SK-N-SH treated with all-trans-retinoic acid at 6 μM for 48 hours (cell line): Measurements from ENCODE around the gene RBFOX2.

ENCODE experiments used
- ATAC-seq: fragments of 200-7000 bp; cut with Tn5 transposase; 3 replicates; pipeline ENCODE4 v1.9.1; 2020; ENCODE audit warnings: mild to moderate bottlenecking, moderate library complexity
- ESRRG ChIP-seq: fragments of 250-450 bp; sonication (Bioruptor Pico); IDR thresholded peaks from 2 replicates; pipeline ENCODE4 v1.6.1; 2021; ENCODE audit warnings: mild to moderate bottlenecking
- GLIS3 ChIP-seq: fragments of 250-450 bp; sonication (Bioruptor Pico); IDR thresholded peaks from 2 replicates; pipeline ENCODE4 v1.5.0; 2020; ENCODE audit warnings: mild to moderate bottlenecking, moderate library complexity
- ISL1 ChIP-seq: fragments of 250-450 bp; sonication (Bioruptor Pico); IDR thresholded peaks from 2 replicates; pipeline ENCODE4 v2.1.2; 2022; ENCODE audit warnings: mild to moderate bottlenecking, moderate library complexity
- OSR1 ChIP-seq: fragments of 250-450 bp; sonication (Bioruptor Pico); IDR thresholded peaks from 2 replicates; pipeline ENCODE4 v1.8.0; 2022; ENCODE audit warnings: moderate library complexity, mild to moderate bottlenecking, inconsistent platforms
- RARB ChIP-seq: fragments of 250-450 bp; sonication (Bioruptor Pico); IDR thresholded peaks from 2 replicates; pipeline ENCODE4 v1.8.0; 2021; ENCODE audit warnings: mild to moderate bottlenecking, moderate library complexity
- TOX ChIP-seq: fragments of 250-450 bp; sonication (Bioruptor Pico); IDR thresholded peaks from 2 replicates; pipeline ENCODE4 v1.8.0; 2021; ENCODE audit warnings: mild to moderate bottlenecking, moderate library complexity, borderline replicate concordance
- ZFP3 ChIP-seq: fragments of 250-450 bp; sonication (Bioruptor Pico); IDR thresholded peaks from 2 replicates; pipeline ENCODE4 v1.5.0; 2020; ENCODE audit warnings: mild to moderate bottlenecking, moderate library complexity
- ZNF565 ChIP-seq: fragments of 450-650 bp; formaldehyde crosslinking; conservative IDR thresholded peaks from 2 replicates; pipeline ENCODE4 v1.5.0; 2020; ENCODE audit warnings: low read depth, mild to moderate bottlenecking, moderate library complexity
- ZNF70 ChIP-seq: fragments of 450-650 bp; formaldehyde crosslinking; IDR thresholded peaks from 2 replicates; pipeline ENCODE4 v1.5.0; 2020; ENCODE audit warnings: mild to moderate bottlenecking, moderate library complexity
- ZNF8 ChIP-seq: fragments of 450-650 bp; formaldehyde crosslinking; IDR thresholded peaks from 2 replicates; pipeline ENCODE4 v1.5.0; 2020; ENCODE audit warnings: mild to moderate bottlenecking, moderate library complexity
- TF ChIP-seq, protein P1 (sequence below): fragments of 250-450 bp; sonication (Bioruptor Pico); IDR thresholded peaks from 2 replicates; pipeline ENCODE4 v1.8.0; 2020; ENCODE audit warnings: mild to moderate bottlenecking, moderate library complexity, borderline replicate concordance
- TF ChIP-seq, protein P2 (sequence below): fragments of 250-450 bp; sonication (Bioruptor Pico); IDR thresholded peaks from 2 replicates; pipeline ENCODE4 v1.5.0; 2020; ENCODE audit warnings: mild to moderate bottlenecking, moderate library complexity
- TF ChIP-seq, protein P3 (sequence below): fragments of 250-450 bp; sonication (Bioruptor Pico); IDR thresholded peaks from 2 replicates; pipeline ENCODE4 v1.5.1; 2020; ENCODE audit warnings: low read depth, mild to moderate bottlenecking, moderate library complexity
- TF ChIP-seq, protein P4 (sequence below): fragments of 250-450 bp; sonication (Bioruptor Pico); IDR thresholded peaks from 2 replicates; pipeline ENCODE4 v1.8.0; 2021; ENCODE audit warnings: low read depth, mild to moderate bottlenecking, moderate library complexity, borderline replicate concordance
- TF ChIP-seq, protein P5 (sequence below): fragments of 250-450 bp; sonication (Bioruptor Pico); IDR thresholded peaks from 2 replicates; pipeline ENCODE4 v1.5.1; 2021; ENCODE audit warnings: mild to moderate bottlenecking, moderate library complexity

The RBFOX2 gene

DNA sequence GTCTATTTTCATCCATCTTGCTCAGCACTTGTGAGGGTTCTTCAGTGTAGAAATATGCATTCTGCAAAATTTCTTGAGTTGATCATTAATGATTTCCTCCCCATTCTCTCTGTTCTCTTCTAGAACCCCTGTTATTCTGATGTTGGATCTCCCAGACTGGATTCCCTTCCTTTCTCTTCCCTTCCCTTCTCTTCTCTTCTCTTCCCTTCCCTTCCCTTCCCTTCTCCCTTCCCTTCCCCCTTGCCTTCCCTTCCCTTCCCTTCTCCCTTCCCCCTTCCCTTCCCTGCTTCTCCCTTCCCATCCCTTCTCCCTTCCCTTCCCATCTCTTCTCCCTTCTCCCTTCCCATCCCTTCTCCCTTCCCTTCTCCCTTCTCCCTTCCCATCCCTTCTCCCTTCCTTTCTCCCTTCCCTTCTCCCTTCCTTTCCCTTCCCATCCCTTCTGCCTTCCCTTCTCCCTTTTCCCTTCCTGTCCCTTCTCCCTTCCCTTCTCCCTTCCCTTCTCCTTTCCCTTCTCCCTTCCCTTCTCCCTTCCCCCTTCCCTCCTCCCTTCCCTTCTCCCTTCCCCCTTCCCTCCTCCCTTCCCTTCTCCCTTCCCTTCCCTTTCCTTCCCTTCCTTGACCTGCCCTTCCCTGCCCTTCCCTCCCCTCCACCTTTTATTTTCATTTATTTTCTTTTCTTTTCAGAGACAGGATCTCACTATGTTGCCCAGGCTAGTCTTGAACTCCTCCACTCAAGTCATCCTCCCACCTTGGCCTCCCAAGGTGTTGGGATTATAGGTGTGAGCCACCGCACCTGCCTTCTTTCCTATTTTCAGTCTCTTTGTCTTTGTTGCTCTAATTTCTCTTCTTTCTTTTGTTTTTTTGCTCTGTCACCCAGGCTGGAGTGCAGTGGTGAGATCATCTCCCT, 24.9 kb upstream of the RBFOX2 start:
- TF ChIP-seq ZNF8 (CRISPR knock-in tag) = no peak
- TF ChIP-seq RARB (CRISPR knock-in tag) = no peak
- TF ChIP-seq, protein P1, sequence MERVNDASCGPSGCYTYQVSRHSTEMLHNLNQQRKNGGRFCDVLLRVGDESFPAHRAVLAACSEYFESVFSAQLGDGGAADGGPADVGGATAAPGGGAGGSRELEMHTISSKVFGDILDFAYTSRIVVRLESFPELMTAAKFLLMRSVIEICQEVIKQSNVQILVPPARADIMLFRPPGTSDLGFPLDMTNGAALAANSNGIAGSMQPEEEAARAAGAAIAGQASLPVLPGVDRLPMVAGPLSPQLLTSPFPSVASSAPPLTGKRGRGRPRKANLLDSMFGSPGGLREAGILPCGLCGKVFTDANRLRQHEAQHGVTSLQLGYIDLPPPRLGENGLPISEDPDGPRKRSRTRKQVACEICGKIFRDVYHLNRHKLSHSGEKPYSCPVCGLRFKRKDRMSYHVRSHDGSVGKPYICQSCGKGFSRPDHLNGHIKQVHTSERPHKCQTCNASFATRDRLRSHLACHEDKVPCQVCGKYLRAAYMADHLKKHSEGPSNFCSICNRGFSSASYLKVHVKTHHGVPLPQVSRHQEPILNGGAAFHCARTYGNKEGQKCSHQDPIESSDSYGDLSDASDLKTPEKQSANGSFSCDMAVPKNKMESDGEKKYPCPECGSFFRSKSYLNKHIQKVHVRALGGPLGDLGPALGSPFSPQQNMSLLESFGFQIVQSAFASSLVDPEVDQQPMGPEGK (CRISPR knock-in tag) = no peak
- TF ChIP-seq TOX (CRISPR knock-in tag) = no peak
- TF ChIP-seq ZNF70 (CRISPR knock-in tag) = no peak
- TF ChIP-seq, protein P2, sequence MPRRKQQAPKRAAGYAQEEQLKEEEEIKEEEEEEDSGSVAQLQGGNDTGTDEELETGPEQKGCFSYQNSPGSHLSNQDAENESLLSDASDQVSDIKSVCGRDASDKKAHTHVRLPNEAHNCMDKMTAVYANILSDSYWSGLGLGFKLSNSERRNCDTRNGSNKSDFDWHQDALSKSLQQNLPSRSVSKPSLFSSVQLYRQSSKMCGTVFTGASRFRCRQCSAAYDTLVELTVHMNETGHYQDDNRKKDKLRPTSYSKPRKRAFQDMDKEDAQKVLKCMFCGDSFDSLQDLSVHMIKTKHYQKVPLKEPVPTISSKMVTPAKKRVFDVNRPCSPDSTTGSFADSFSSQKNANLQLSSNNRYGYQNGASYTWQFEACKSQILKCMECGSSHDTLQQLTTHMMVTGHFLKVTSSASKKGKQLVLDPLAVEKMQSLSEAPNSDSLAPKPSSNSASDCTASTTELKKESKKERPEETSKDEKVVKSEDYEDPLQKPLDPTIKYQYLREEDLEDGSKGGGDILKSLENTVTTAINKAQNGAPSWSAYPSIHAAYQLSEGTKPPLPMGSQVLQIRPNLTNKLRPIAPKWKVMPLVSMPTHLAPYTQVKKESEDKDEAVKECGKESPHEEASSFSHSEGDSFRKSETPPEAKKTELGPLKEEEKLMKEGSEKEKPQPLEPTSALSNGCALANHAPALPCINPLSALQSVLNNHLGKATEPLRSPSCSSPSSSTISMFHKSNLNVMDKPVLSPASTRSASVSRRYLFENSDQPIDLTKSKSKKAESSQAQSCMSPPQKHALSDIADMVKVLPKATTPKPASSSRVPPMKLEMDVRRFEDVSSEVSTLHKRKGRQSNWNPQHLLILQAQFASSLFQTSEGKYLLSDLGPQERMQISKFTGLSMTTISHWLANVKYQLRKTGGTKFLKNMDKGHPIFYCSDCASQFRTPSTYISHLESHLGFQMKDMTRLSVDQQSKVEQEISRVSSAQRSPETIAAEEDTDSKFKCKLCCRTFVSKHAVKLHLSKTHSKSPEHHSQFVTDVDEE = no peak
- TF ChIP-seq, protein P3, sequence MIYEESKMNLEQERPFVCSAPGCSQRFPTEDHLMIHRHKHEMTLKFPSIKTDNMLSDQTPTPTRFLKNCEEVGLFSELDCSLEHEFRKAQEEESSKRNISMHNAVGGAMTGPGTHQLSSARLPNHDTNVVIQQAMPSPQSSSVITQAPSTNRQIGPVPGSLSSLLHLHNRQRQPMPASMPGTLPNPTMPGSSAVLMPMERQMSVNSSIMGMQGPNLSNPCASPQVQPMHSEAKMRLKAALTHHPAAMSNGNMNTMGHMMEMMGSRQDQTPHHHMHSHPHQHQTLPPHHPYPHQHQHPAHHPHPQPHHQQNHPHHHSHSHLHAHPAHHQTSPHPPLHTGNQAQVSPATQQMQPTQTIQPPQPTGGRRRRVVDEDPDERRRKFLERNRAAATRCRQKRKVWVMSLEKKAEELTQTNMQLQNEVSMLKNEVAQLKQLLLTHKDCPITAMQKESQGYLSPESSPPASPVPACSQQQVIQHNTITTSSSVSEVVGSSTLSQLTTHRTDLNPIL = no peak
- TF ChIP-seq ESRRG = no peak
- no peak for TF ChIP-seq ZFP3 (CRISPR knock-in tag)
- TF ChIP-seq OSR1 (CRISPR knock-in tag) = no peak
- TF ChIP-seq ISL1 (CRISPR knock-in tag) = no peak
- no peak for ATAC-seq

DNA sequence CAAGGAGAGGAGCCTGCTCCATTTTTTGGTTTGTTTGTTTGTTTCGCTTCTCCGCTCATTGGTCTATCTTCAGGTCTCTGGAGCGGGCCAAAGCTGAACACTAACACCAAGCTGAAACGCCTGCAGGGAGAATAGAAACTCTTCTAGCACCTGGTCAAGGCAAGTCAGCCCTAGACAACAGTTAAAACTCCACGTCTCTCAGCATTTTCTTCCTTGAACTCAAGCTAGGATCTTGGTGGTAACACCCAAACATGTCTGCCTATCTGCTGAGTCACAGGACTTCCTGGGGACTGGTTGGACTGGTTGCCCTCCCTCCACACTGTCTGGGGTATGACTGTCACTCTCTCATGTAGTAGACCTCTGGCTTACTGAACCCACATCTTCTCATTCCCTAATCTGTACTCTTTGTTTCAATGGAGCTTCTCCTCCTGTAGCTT, 23.9 kb upstream of the RBFOX2 start:
- TF ChIP-seq, protein P4, sequence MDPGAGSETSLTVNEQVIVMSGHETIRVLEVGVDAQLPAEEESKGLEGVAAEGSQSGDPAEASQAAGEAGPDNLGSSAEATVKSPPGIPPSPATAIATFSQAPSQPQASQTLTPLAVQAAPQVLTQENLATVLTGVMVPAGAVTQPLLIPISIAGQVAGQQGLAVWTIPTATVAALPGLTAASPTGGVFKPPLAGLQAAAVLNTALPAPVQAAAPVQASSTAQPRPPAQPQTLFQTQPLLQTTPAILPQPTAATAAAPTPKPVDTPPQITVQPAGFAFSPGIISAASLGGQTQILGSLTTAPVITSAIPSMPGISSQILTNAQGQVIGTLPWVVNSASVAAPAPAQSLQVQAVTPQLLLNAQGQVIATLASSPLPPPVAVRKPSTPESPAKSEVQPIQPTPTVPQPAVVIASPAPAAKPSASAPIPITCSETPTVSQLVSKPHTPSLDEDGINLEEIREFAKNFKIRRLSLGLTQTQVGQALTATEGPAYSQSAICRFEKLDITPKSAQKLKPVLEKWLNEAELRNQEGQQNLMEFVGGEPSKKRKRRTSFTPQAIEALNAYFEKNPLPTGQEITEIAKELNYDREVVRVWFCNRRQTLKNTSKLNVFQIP = no peak
- TF ChIP-seq ZNF565 (CRISPR knock-in tag) (no peak), ZFP3 (CRISPR knock-in tag) (no peak)
- TF ChIP-seq, protein P2 = no peak
- no peak; the same call in 2 of the 3 replicates for ATAC-seq

DNA sequence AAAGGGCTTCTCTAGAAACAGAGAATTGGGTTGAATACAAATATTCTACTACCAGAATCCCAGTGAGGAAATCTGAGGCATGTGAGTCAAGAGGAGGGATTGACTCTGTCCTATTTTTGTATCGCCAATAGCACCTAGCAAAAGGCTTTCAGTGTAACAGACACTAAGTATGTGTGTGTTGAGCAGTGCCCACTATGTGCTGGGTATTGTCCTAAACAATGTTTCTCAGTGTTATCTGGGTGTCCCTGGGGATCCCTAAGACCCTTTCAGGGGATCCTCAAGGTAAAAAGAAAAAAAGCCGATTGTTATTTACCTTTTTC, 21.0 kb upstream of the RBFOX2 start:
- ATAC-seq = no peak; the same call in 2 of the 3 replicates
- TF ChIP-seq, protein P5, sequence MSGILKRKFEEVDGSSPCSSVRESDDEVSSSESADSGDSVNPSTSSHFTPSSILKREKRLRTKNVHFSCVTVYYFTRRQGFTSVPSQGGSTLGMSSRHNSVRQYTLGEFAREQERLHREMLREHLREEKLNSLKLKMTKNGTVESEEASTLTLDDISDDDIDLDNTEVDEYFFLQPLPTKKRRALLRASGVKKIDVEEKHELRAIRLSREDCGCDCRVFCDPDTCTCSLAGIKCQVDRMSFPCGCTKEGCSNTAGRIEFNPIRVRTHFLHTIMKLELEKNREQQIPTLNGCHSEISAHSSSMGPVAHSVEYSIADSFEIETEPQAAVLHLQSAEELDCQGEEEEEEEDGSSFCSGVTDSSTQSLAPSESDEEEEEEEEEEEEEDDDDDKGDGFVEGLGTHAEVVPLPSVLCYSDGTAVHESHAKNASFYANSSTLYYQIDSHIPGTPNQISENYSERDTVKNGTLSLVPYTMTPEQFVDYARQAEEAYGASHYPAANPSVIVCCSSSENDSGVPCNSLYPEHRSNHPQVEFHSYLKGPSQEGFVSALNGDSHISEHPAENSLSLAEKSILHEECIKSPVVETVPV (CRISPR knock-in tag) = no peak
- TF ChIP-seq GLIS3 (CRISPR knock-in tag) (no peak), ISL1 (CRISPR knock-in tag) (no peak), TOX (CRISPR knock-in tag) (no peak), ESRRG (no peak), ZNF8 (CRISPR knock-in tag) (no peak)
- TF ChIP-seq, protein P1 (CRISPR knock-in tag) = no peak
- TF ChIP-seq, all 23 proteins: peak for 0
